ENCODE results near the gene RGL2. TPM values are rescaled to one million over a fixed set of nuclear protein-coding genes. Genes with fewer than 3 reads are reported as not detected.

Gene RGL2
- total and polyA plus RNA-seq, 10 of the 15 experiments (the other 5 are each of a cell fraction or from before 2014, with no cell fraction given) = 0.84 to 21.2 (median 6.8) TPM

- ChIA-PET SMC1A (ENCODE audit: uncharacterized antibody, unreplicated experiment) (interaction anchor here (1.3 to 4.4 kb wide), 7 partner anchors 8 to 29 kb away, joined by 3 to 25 read pairs (median 5); partner anchors contain the start of genes B3GALT4, RPS18, VPS52 and ZBTB22), CTCF (interaction anchor here (1.2 to 5.0 kb wide), 3 partner anchors 10 to 55 kb away, joined by 4 to 28 read pairs (median 8); partner anchors contain the start of genes B3GALT4 and RGL2), POLR2A (interaction anchor here (0.6 to 3.5 kb wide), 11 partner anchors 9 to 177 kb away, joined by 3 to 60 read pairs (median 8); partner anchors contain the start of genes B3GALT4, CUTA, RGL2 and RPS18), RAD21 (ENCODE audit: unreplicated experiment) (interaction anchor here (0.6 to 2.6 kb wide), 11 partner anchors 9 to 1550 kb away, joined by 3 to 12 read pairs (median 5); partner anchors contain the start of genes B3GALT4, RPS18, VPS52 and ZBTB22)
- DNase-seq (ENCODE audit: low read depth, low spot score) (peak; percentile 89), FAIRE-seq (peak; percentile 99), ATAC-seq (peak; percentile 99)
- Histone ChIP-seq H2AFZ (ENCODE audit: control insufficient read depth, low read depth, low read length) (peak within 1 kb of the TSS; percentile 98), H4K20me1 (ENCODE audit: control insufficient read depth, insufficient read depth) (no peaks in the 10 kb centered on the region), H3K9ac (ENCODE audit: control insufficient read depth, insufficient read depth, low read length) (peak within 1 kb of the TSS; percentile 73), H3K4me3 (peak within 1 kb of the TSS; percentile 78), H3K36me3 (ENCODE audit: control insufficient read depth in 2 of 2, insufficient read depth in 2 of 2, low read length in 1 of 2) (peaks cover 2 to 30% of the 10 kb centered on the region in 2 experiments; a peak in 3 of 4 replicates), H3K27ac (ENCODE audit: control insufficient read depth, insufficient read depth) (peak within 1 kb of the TSS; percentile 74), H3K4me2 (ENCODE audit: control insufficient read depth, insufficient read depth) (peak within 1 kb of the TSS; percentile 80), H3K9me3 (replicated peaks; ENCODE audit: control insufficient read depth, insufficient read depth, low read length) (no peaks in the 10 kb centered on the region), H3K4me1 (ENCODE audit: control insufficient read depth, insufficient read depth, low read length) (no peaks in the 10 kb centered on the region), H3K79me2 (ENCODE audit: control insufficient read depth, insufficient read depth, low read length) (peaks cover 31% of the 10 kb centered on the region), H3K27me3 (replicated peaks in 1 of 2; ENCODE audit: control insufficient read depth in 2 of 2, insufficient read depth in 2 of 2, low read length in 1 of 2) (no peaks in the 10 kb centered on the region)
- BruUV-seq (replicated peaks) = no TSS peak
- WGBS (ENCODE audit: insufficient coverage, insufficient replicate concordance, low lambda C conversion rate, missing lambda C conversion rate) = 1% methylated on average over 43 of the region's 43 CpGs
- intact Hi-C loops (cut with micrococcal nuclease; ENCODE audit: unreplicated experiment) = loop anchor here (1.0 kb wide), 2 partner anchors 9 to 12 kb away; partner anchors contain the start of genes B3GALT4 and RGL2
- in situ Hi-C loops (cut with MboI) = no loop called here
- peak; percentile 90 for TF ChIP-seq HCFC1 (IDR thresholded peaks at IDR 0.05; ENCODE audit: low read length)
- no peak for TF ChIP-seq ATF2 (IDR thresholded peaks at IDR 0.05; ENCODE audit: low read length)
- TF ChIP-seq GABPA (IDR thresholded peaks at IDR 0.05; ENCODE audit: low read depth) = peak; percentile 100
- no peak for TF ChIP-seq NFXL1 (IDR thresholded peaks at IDR 0.05; ENCODE audit: borderline replicate concordance)
- peak; percentile 50; the same call in 1 of the 2 replicates for TF ChIP-seq PML (IDR thresholded peaks at IDR 0.05; ENCODE audit: low read length)
- TF ChIP-seq MTA2 (IDR thresholded peaks at IDR 0.05; ENCODE audit: low read depth) = peak; percentile 92
- no peak; the same call in 1 of the 2 replicates for TF ChIP-seq BACH1 (IDR thresholded peaks at IDR 0.05; ENCODE audit: borderline replicate concordance)
- TF ChIP-seq ZBTB40 (IDR thresholded peaks at IDR 0.05; ENCODE audit: borderline replicate concordance) = peak; percentile 99
- no peak for TF ChIP-seq BCLAF1 (IDR thresholded peaks at IDR 0.05)
- peak; percentile 99 for TF ChIP-seq YY1 (IDR thresholded peaks at IDR 0.05; ENCODE audit: low read depth, low read length)
- TF ChIP-seq KDM1A (IDR thresholded peaks at IDR 0.05; ENCODE audit: borderline replicate concordance) = no peak
- no peak for TF ChIP-seq HDAC6 (IDR thresholded peaks at IDR 0.05; ENCODE audit: unreplicated experiment)
Observed at GRCh38 chr6:33288921-33289783, 9.6 kb downstream of the RGL2 start, which contains the start of the genes PFDN6 and WDR46. PFDN6 (plus strand) TSS chr6:33289601; CDS start chr6:33289857, 256 bp downstream. WDR46 (minus strand) TSS chr6:33289239; CDS start chr6:33289170, 69 bp downstream.
